PC-3 (cell line): ENCODE data around the gene ZNF488.

Source experiments
- CTCF ChIP-seq: fragments of 300-600 bp; sonication (generic); conservative IDR thresholded peaks from 2 replicates; pipeline ENCODE4 v1.5.1; 2017; ENCODE audit warnings: antibody characterized with exemption, low read depth, mild to moderate bottlenecking, low read length
- EZH2 ChIP-seq: fragments of 300-600 bp; sonication (generic); IDR thresholded peaks from one replicate; pipeline ENCODE4 v1.6.1; 2017; ENCODE audit warnings: antibody characterized with exemption, mild to moderate bottlenecking, low read length; ENCODE audit not compliant: unreplicated experiment

GRCh38 chr10:47402641-47403301 lies 18.7 kb upstream of the ZNF488 start:
- no peak for TF ChIP-seq EZH2
- TF ChIP-seq CTCF: no peak
